HG03354 (cell line): ENCODE measurements around the gene HTN1.
"Not testable (repeated sequence)": the region's sequence is repeated elsewhere in the genome, so short reads cannot be mapped to it uniquely, and the experiment has no call there.

Experiments used
- ATAC-seq: cut with Tn5 transposase; IDR thresholded peaks from one replicate; pipeline ENCODE4 v1.9.1; 2021; ENCODE audit warnings: mild to moderate bottlenecking; ENCODE audit not compliant: unreplicated experiment, poor library complexity, severe bottlenecking

HTN1 gene

DNA sequence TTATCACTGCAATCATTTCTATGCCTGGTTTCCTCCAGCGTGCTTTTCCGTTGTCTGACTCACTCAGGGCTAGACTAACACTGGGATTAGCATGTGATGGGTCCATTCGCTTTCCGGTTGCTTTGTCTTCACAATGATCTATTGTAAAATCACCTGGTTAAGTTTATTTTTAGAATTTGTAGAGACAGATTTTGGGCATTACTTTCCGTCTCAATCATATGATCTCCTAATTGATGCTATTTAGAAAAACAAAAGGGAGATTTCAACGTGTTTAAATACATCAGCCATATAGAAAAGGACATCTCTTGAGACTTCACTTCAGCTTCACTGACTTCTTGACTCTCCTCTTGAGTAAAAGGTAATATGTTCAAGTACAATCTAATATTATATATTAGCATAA lies at the start of gene HTN1:
TSS of gene HTN1 (plus strand) at position 301 of the 400 bp plus-strand sequence. CDS start 2,639 bp downstream, outside the sequence.
- ATAC-seq: not testable (repeated sequence)

DNA sequence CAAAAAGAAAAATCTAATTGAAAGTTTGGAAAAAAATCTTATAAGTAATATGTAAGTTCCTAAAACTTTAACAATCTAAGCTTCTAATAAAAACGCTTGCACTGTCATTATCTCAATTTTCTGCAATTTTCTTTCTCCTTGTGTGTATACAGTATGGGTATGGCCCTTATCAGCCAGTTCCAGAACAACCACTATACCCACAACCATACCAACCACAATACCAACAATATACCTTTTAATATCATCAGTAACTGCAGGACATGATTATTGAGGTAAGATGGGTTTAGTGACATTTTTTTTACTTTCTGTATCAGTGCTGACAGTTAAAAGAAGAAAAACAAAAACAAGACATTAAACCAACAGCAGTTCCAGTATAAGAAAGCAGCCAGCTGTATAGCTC lies 49.5 kb upstream of the HTN1 start:
- ATAC-seq: no peak

DNA sequence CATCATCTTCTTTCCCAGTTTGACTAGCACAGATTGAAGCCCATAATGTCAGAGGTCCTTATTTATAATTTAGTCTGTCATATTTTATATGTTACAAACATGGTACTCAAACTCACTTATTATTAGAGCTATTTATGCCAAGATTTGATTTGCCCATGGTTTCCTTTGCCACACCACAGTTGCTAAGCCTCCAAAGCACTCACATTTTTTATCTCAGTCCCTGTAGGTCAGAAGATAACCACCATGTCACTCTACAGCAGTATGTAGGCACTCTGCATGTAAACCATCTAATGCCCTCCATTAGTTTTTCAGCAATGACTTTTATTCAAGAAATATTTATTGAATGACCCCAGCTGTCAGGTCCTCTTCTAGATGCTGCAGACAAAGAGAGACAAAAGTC lies 47.7 kb upstream of the HTN1 start:
- no peak for ATAC-seq

DNA sequence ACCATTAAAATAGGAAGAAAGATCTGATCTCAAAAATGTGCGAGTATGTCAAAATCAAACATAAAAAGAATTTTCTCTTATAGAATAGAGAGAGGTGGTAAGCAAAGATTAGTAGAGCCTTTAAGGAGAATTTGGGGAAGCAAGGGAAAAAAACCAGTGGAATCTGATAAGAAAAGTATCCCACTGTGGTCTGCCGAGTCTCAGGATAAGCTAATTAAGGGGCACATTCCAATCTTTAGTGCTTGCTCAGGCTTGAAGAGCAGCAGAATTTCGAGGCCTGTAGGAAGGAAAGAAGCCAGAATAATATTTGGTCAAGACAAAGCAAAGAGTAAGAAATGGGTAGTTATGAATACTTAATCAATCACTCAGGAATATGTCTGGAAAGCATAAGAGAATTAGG lies 41.5 kb upstream of the HTN1 start:
- ATAC-seq: no peak

DNA sequence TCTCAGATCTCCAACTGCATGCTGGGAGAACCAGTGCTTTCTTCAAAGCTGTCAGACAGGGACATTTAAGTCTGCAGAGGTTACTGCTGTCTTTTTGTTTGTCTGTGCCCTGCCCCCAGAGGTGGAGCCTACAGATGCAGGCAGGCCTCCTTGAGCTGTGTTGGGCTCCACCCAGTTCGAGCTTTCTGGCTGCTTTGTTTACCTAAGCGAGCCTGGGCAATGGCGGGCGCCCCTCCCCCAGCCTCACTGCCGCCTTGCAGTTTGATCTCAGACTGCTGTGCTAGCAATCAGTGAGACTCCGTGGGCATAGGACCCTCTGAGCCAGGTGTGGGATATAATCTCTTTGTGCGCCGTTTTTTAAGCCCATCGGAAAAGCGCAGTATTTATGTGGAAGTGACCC lies 31.2 kb upstream of the HTN1 start:
- not testable (repeated sequence) for ATAC-seq

DNA sequence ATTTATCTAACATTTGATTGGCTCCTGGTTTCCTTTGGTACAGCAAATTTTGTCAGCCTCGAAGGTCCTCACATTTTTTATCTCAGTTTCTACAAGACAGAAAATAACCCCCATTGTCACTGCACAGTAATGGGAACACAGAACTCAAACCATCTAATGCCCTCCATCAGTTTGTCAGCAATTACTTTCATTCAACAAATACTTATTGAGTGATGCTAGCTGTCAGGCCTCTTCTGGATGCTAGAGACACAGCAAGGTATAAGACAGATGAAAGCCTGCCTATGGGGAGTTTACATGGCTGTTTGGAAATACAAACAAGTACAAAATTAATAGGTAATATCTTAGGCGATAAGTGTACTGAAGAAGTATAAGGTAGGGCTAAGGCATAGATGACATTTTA lies 27.0 kb upstream of the HTN1 start:
- ATAC-seq: no peak

DNA sequence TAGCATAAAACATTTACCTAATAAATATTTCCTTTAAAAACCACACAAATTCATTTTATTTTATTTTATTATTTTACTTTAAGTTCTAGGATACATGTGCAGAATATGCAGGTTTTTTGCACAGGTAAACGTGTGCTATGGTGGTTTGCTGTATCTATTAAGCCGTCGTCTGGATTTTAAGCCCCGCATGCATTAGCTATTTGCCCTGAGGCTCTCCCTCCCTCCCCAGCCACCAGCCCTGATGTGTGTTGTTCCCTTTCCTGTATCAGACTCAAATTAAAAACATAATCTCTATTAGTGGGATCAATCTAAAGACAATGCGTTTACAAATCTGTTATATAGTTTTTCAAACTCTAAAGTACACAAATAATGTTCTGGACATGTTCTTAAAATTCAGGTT lies 23.2 kb upstream of the HTN1 start:
- no peak for ATAC-seq

DNA sequence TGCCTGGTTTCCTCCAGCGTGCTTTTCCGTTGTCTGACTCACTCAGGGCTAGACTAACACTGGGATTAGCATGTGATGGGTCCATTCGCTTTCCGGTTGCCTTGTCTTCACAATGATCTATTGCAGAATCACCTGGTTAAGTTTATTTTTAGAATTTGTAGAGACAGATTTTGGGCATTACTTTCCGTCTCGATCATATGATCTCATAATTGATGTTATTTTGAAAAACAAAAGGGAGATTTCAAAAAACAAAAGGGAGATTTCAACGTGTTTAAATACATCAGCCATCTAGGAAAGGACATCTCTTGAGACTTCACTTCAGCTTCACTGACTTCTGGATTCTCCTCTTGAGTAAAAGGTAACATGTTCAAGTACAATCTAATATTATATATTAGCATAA lies 22.1 kb upstream of the HTN1 start, which contains the start of gene HTN3:
TSS of gene HTN3 (plus strand) at position 301 of the 400 bp plus-strand sequence. CDS start 2,282 bp downstream, outside the sequence.
- ATAC-seq: not testable (repeated sequence)

DNA sequence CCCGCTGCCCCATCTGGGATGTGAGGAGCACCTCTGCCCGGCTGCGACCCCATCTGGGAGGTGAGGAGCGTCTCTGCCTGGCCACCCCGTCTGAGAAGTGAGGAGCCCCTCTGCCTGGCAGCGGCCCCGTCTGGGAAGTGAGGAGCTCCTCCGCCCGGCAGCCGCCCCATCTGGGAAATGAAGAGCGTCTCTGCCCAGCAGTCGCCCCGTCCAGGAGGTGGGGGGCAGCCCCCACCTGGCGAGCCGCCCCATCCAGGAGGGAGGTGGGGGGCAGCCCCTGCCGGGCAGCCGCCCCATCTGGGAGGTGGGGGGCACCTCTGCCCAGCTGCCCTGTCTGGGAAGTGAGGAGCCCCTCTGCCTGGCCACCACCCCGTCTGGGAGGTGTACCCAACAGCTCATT lies 12.7 kb upstream of the HTN1 start:
- not testable (repeated sequence) for ATAC-seq

DNA sequence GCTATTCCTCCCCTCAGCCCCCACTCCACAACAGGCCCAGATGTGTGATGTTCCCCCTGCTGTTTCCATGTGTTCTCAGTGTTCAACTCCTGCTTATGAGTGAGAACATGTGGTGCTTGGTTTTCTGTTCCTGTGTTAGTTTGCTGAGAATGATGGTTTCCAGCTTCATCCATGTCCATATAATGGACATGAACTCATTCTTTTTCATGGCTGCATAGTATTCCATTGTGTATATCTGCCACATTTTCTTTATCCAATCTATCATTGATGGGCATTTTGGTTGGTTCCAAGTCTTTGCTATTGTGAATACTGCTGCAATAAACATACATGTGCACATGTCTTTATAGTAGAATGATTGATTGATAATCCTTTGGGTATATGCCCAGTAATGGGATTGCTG lies 10.3 kb upstream of the HTN1 start:
- ATAC-seq: not testable (repeated sequence)

DNA sequence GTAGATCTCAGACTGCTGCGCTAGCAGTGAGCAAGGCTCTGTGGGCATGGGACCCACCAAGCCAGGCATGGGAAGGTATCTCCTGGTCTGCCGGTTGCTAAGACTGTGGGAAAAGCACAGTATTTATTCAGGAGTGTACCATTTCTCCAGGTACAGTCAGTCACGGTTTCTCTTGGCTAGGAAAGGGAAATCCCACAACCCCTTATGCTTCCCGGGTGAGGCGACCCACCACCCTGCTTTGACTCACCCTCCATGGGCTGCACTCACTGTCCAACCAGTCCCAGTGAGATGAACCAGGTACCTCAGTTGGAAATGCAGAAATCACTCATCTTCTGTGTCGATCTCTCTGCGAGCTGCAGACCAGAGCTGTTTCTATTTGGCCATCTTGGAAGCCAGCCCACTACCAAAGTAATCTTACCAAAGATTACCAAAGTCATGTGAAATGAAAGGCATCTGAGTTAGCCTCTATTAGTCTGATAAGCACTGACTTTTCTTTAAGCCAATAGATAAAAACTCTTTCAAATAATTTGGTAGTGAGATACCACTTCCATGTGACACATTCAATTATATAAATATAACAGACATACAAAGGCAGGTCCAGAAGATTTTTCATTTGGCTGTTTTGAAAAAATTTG lies 8.5 kb upstream of the HTN1 start:
- no peak for ATAC-seq

DNA sequence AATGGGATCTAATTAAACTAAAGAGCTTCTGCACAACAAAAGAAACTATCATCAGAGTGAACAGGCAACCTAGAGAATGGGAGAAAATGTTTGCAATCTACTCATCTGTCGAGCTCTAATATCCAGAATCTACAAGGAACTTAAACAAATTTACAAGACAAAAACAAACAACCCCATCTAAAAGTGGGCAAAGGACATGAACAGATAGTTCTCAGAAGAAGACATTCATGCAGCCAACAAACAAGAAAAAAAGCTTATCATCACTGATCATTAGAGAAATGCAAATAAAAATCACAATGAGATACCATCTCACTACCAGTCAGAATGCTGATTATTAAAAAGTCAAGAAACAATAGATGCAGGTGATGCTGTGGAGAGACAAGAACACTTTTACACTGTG lies 6.3 kb downstream of the HTN1 start:
- not testable (repeated sequence) for ATAC-seq

DNA sequence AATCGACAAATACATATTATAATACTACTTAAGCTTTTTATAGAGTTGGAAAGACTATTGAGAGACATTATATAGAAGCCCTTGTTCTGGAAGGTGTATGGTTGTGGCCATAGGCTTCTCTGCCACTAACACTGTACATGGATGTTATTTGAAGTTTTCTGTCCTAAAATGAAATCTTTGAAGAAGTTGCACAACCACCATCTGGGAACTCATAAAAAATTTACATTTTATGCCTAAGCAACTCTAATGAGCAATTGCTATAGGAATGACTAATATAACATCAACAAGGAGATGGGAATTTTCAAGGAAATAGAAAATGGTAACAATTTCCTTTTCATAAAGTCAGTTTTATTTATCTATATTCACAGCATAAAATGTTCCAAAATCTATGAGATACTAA lies 7.4 kb downstream of the HTN1 start:
- no peak for ATAC-seq

DNA sequence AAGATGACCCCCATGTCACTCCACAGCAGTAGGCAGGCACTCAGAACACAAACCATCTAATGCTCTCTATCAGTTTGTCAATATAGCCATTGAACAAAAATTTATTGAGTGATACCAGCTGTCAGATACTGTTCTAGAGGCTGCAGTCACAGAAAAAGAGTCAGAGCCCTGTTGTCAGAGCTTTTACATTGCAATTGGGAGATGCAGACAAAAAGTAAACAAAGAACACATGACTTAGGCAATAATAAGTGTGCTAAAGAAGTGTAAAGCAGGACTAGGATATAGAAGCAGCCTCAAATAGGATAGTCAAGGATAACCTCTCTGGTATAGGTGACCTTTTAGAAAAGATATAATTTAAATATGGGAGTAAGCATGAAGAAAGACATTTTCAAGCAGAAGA lies 8.9 kb downstream of the HTN1 start:
- no peak for ATAC-seq

DNA sequence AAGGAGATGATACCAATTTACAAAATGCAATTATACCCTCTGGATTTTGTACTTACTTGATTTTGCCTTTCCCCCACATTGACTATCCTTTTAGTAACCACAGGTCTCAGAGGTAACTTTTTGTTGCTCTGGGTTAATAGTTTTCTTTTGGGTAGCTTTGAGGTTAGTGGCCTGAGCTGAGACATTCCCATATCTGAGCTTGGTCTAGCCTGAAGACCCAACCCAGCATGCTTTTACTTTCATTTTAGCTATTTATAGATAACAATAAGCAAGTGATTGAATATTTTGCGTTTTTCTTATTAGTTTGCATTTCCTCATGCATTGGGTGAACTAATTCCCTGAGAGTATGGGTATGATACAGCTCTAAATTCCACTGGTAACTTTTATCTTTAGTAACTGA lies 11.8 kb downstream of the HTN1 start:
- peak; percentile 95 for ATAC-seq

DNA sequence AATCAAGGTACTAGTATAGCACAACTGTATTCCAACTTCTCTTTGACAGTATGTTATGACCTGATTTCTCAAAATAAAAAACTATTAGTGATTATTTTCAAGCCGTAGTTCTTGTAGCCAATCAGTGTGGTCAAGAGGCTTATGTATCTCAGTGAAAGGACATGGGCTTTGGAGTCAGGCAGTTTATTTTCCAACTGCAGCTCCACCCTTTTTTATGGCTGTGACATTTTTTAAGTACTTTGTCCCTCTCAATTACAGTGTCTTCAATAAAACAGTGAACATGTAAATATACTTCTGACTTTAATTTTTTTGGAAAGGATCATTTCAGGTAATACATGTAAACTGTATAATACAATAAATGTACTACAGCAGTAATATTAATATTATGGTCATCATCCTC lies 30.0 kb downstream of the HTN1 start:
- ATAC-seq: no peak

DNA sequence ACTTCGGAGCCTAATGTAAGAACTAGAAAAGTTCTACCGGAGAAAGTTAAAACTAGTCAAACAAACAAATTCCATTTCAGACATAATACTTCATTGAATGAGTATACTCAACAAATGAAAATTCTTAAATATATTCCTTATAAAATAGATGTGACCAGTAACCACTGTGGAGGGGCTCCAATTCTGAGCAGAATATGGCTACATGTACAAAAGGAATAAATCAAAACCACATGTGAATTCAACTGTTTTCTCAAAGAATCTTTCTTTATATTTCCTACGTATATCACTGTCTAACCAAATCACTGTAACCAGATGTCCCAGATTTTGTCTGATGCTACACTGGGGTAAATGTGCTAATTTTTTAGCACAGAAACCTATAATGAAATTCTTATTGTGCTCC lies 49.0 kb downstream of the HTN1 start:
- no peak for ATAC-seq
